Measurements from ENCODE around the gene C4B.
"Not testable (repeated sequence)": the region's sequence is repeated elsewhere in the genome, so short reads cannot be mapped to it uniquely, and the experiment has no call there.

The C4B gene

GRCh38 chr6:32005538-32005880 lies 9.1 kb upstream of the C4B start:
- H3K4me3 Mint-ChIP-seq; H3K36me3 Mint-ChIP-seq (ENCODE audit: low read depth); H3K9me3 Mint-ChIP-seq; DNase-seq; H3K27ac Mint-ChIP-seq; H3K27me3 Mint-ChIP-seq; H3K4me1 Mint-ChIP-seq (ENCODE audit: low read depth): not testable (repeated sequence)

- not testable (repeated sequence) for H3K27me3 Mint-ChIP-seq; H3K4me1 Mint-ChIP-seq (ENCODE audit: low read depth); H3K9me3 Mint-ChIP-seq; H3K27ac Mint-ChIP-seq; DNase-seq; H3K36me3 Mint-ChIP-seq (ENCODE audit: low read depth); H3K4me3 Mint-ChIP-seq
These were observed 8.5 kb upstream of the C4B start for GRCh38 chr6:32005991-32006529.

DNA sequence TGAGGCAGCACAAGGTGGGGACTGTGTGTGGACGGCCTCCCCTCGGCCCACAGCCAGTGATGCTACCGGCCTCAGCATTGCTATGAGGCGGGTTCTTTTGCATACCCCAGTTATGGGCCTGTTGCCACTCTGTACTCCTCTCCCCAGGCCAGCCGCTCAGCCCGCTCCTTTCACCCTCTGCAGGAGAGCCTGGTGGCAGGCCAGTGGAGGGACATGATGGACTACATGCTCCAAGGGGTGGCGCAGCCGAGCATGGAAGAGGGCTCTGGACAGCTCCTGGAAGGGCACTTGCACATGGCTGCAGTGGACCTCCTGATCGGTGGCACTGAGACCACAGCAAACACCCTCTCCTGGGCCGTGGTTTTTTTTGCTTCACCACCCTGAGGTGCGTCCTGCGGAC lies 7.5 kb upstream of the C4B start:
- not testable (repeated sequence) for H3K36me3 Mint-ChIP-seq (ENCODE audit: low read depth); H3K27ac Mint-ChIP-seq; H3K4me1 Mint-ChIP-seq (ENCODE audit: low read depth); DNase-seq; H3K9me3 Mint-ChIP-seq; H3K4me3 Mint-ChIP-seq; H3K27me3 Mint-ChIP-seq

GRCh38 chr6:32008037-32008436 lies 6.6 kb upstream of the C4B start:
- H3K9me3 Mint-ChIP-seq; H3K4me1 Mint-ChIP-seq (ENCODE audit: low read depth); H3K36me3 Mint-ChIP-seq (ENCODE audit: low read depth); H3K4me3 Mint-ChIP-seq; DNase-seq; H3K27me3 Mint-ChIP-seq; H3K27ac Mint-ChIP-seq: not testable (repeated sequence)

GRCh38 chr6:32008616-32009015 lies 6.0 kb upstream of the C4B start:
- not testable (repeated sequence) for H3K9me3 Mint-ChIP-seq; H3K4me1 Mint-ChIP-seq (ENCODE audit: low read depth); H3K36me3 Mint-ChIP-seq (ENCODE audit: low read depth); H3K27ac Mint-ChIP-seq; H3K27me3 Mint-ChIP-seq; H3K4me3 Mint-ChIP-seq; DNase-seq

- not testable (repeated sequence) for H3K27me3 Mint-ChIP-seq; H3K9me3 Mint-ChIP-seq; H3K36me3 Mint-ChIP-seq (ENCODE audit: low read depth); H3K27ac Mint-ChIP-seq; DNase-seq; H3K4me3 Mint-ChIP-seq; H3K4me1 Mint-ChIP-seq (ENCODE audit: low read depth)
These were observed 5.1 kb upstream of the C4B start for GRCh38 chr6:32009537-32009936.

DNA sequence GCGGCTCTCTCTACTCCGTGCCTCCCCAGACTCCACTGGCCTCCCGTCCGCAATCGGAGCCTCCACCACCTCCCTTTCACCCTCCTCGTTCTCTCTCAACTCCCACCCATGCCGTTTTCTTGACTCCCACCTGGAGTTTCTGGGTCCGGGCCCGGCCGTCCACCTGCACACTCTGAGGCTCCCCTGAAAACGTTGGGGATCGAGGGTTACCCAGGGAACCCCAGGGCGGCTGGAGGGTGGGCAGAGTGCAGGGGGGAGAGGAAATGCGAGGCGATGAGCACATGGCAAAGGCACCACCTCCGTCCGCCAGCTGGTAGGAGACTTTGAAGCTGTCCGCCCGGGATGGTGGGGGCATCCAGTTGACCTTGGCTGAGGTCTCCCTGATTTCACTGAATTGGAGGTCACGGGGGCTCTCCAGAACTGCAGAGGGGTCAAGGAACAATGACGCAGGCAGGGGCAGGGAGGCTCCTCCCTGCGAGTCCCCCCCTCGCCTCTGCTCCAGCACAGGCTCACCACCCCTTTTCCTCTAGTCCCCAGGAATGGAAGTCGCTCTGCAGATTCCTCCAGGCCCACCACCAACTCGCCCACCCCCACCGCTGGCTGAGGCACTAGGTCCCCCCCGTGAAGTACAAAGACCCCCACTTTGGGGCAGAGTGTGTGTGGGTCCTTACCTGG lies 3.6 kb upstream of the C4B start:
- H3K27ac Mint-ChIP-seq; H3K4me1 Mint-ChIP-seq (ENCODE audit: low read depth); H3K4me3 Mint-ChIP-seq; H3K9me3 Mint-ChIP-seq; H3K27me3 Mint-ChIP-seq; H3K36me3 Mint-ChIP-seq (ENCODE audit: low read depth); DNase-seq: not testable (repeated sequence)

DNA sequence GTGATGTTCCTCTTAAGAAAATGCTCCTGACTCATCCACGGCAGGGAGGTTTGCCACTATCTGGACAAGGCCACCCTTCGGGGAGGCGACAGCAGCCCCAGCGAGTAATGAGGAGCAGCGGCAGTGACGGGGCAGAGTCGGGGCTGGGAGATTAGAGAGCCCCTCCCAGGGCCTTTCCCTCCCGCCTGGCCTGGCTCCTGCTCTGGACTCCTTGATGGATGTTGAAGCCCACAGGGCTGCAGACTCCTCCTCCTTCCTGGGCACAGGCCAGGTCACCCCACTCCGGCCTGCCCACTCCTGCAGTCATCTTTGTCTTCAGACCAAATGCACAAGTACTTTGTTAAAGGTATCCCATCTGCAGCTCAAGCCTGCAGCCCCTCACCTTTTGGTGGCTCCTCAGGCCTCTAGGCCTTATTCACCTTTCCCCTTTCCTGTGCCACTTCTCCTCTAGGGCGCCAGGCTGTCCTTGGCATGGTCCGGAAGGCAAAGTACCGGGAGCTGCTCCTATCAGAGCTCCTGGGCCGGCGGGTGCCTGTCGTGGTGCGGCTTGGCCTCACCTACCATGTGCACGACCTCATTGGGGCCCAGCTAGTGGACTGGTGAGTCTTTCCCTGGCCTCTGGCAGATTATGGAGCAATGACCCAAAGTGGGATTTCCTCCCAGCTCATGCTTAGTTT lies 1.5 kb upstream of the C4B start:
- H3K27me3 Mint-ChIP-seq; H3K27ac Mint-ChIP-seq; H3K9me3 Mint-ChIP-seq; H3K4me1 Mint-ChIP-seq (ENCODE audit: low read depth); H3K4me3 Mint-ChIP-seq; H3K36me3 Mint-ChIP-seq (ENCODE audit: low read depth); DNase-seq: not testable (repeated sequence)

DNA sequence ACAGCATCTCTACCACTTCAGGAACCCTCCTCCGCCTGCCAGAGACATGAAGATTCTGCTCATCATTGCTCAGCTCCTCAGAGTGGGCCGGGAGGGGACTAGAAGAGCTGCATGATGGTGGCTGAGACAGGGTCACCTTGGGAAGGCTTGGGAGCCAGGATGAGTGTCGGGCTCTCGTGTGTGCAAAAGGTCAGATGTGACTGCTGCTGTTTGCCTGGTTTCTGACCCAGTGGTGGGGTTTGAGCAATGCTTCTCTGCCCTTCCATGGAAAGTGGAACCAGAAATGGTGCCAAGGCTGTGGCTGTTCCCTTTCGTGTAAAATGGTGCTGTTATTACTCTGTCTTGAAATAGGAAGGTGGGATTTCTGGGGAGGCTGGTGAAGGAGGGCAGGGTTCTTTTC lies 857 bp upstream of the C4B start:
- not testable (repeated sequence) for H3K27me3 Mint-ChIP-seq; DNase-seq; H3K27ac Mint-ChIP-seq; H3K36me3 Mint-ChIP-seq (ENCODE audit: low read depth); H3K4me3 Mint-ChIP-seq; H3K9me3 Mint-ChIP-seq; H3K4me1 Mint-ChIP-seq (ENCODE audit: low read depth)

DNA sequence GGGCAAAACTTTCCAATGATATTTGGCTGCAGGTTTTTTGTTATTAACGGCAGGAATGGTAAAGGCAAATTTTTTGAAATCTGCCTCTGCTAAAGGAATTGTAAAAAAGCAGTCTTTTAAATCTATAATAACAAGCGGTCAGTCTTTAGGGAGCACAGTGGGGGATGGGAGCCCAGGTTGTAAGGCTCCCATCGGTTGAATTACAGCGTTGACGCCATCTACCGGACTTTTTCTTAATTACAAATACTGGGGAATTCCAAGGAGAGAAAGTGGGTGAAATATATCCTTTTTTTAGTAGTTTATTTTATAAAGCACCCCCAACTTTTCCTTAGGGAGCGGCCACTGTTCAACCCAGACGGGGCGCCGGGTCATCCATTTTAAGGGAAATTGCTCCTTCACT lies 7.5 kb downstream of the C4B start:
- H3K4me1 Mint-ChIP-seq (ENCODE audit: low read depth); H3K36me3 Mint-ChIP-seq (ENCODE audit: low read depth): not testable (repeated sequence)

GRCh38 chr6:32028631-32029030 lies 14.0 kb downstream of the C4B start:
- H3K27ac Mint-ChIP-seq; H3K4me3 Mint-ChIP-seq; H3K9me3 Mint-ChIP-seq; H3K4me1 Mint-ChIP-seq (ENCODE audit: low read depth); H3K36me3 Mint-ChIP-seq (ENCODE audit: low read depth); DNase-seq; H3K27me3 Mint-ChIP-seq: not testable (repeated sequence)

More for the DNA sequence above, 7.5 kb downstream of the C4B start:
- DNase-seq, H3K27me3 Mint-ChIP-seq, H3K9me3 Mint-ChIP-seq, H3K27ac Mint-ChIP-seq, H3K4me3 Mint-ChIP-seq: not testable (repeated sequence)

GRCh38 chr6:32029553-32029952 lies 15.0 kb downstream of the C4B start:
- DNase-seq; H3K9me3 Mint-ChIP-seq; H3K27ac Mint-ChIP-seq; H3K4me1 Mint-ChIP-seq (ENCODE audit: low read depth); H3K36me3 Mint-ChIP-seq (ENCODE audit: low read depth); H3K27me3 Mint-ChIP-seq; H3K4me3 Mint-ChIP-seq: not testable (repeated sequence)

GRCh38 chr6:32035283-32036013 lies 20.9 kb downstream of the C4B start:
- not testable (repeated sequence) for H3K27ac Mint-ChIP-seq; H3K4me3 Mint-ChIP-seq; H3K27me3 Mint-ChIP-seq; H3K4me1 Mint-ChIP-seq (ENCODE audit: low read depth); H3K36me3 Mint-ChIP-seq (ENCODE audit: low read depth); DNase-seq; H3K9me3 Mint-ChIP-seq

GRCh38 chr6:32037136-32037535 lies 22.5 kb downstream of the C4B start:
- H3K4me1 Mint-ChIP-seq (ENCODE audit: low read depth); H3K27me3 Mint-ChIP-seq; DNase-seq; H3K36me3 Mint-ChIP-seq (ENCODE audit: low read depth); H3K27ac Mint-ChIP-seq; H3K4me3 Mint-ChIP-seq; H3K9me3 Mint-ChIP-seq: not testable (repeated sequence)

Data from activated T-cell treated with anti-CD3 and anti-CD28 coated beads, Interleukin-2, amount 50 U/mL, for 24 hours (primary cell).